IgD-negative memory B cell (primary cell): Measurements from ENCODE around the gene SLC22A5. TPM values are rescaled to one million over a fixed set of nuclear protein-coding genes. Genes with fewer than 3 reads are reported as not detected.

ENCODE experiments used
- H3K27ac Mint-ChIP-seq, 3 donors: one replicate each; pipeline ENCODE4 v1.8.0; 2020 to 2022; ENCODE audit warnings: mild to moderate bottlenecking in 3 of 3, mixed read lengths in 3 of 3, moderate library complexity in 1 of 3
- H3K27me3 Mint-ChIP-seq: one replicate; pipeline ENCODE4 v1.8.0; 2021; ENCODE audit warnings: mixed read lengths
- H3K36me3 Mint-ChIP-seq: one replicate; pipeline ENCODE4 v1.8.0; 2020; ENCODE audit warnings: mild to moderate bottlenecking, mixed read lengths
- H3K4me1 Mint-ChIP-seq, 3 donors: one replicate each; pipeline ENCODE4 v1.8.0; 2020 to 2022; ENCODE audit warnings: mixed read lengths in 3 of 3, mild to moderate bottlenecking in 1 of 3
- H3K4me3 Mint-ChIP-seq, 4 donors: one replicate each; pipeline ENCODE4 v1.8.0; 2020 to 2022; ENCODE audit warnings: mild to moderate bottlenecking in 4 of 4, mixed read lengths in 4 of 4, moderate library complexity in 3 of 4
- H3K9me3 Mint-ChIP-seq, 3 donors: one replicate each; pipeline ENCODE4 v1.8.0; 2020 to 2021; ENCODE audit warnings: mixed read lengths in 3 of 3, mild to moderate bottlenecking in 1 of 3
- polyA plus RNA-seq: library from polyadenylated mRNA; unstranded; fragments of 300-500 nt; fragmentation: Illumina TruSeq; gene quantifications from one replicate; pipeline ENCODE4 v1.2.3, GENCODE V29; 2021

SLC22A5 gene
- polyA plus RNA-seq: 1.9 TPM

- H3K36me3 Mint-ChIP-seq: peaks cover 2% of the 10 kb centered on the region
- peak within 1 kb of the TSS; percentile 75 to 92 (median 88) for H3K4me3 Mint-ChIP-seq
- H3K27me3 Mint-ChIP-seq: no peaks in the 10 kb centered on the region
- peaks cover 13 to 17% (median 16%) of the 10 kb centered on the region in 3 donors for H3K4me1 Mint-ChIP-seq
- peak within 1 kb of the TSS; percentile 49 to 86 (median 82) for H3K27ac Mint-ChIP-seq
- H3K9me3 Mint-ChIP-seq: no peaks in the 10 kb centered on the region
These were observed at the start of gene SLC22A5 for GRCh38 chr5:132369474-132370180. SLC22A5 (plus strand) TSS chr5:132369710; CDS start chr5:132369973, 263 bp downstream.

- Mint-ChIP-seq H3K4me3 (no peak overlapping the region), H3K27ac (no peak overlapping the region), H3K4me1 (peaks cover 0 to 2% (median 0%) of the 10 kb centered on the region in 3 donors), H3K9me3 (no peaks in the 10 kb centered on the region), H3K36me3 (peaks cover 1% of the 10 kb centered on the region), H3K27me3 (no peaks in the 10 kb centered on the region)
These were observed 49.5 kb upstream of the SLC22A5 start for GRCh38 chr5:132319975-132320374.

- Mint-ChIP-seq H3K4me1 (no peaks in the 10 kb centered on the region), H3K4me3 (no peak overlapping the region), H3K27ac (peak overlapping the region in 1 of 3 donors; percentile 28), H3K36me3 (peaks cover 3% of the 10 kb centered on the region), H3K27me3 (no peaks in the 10 kb centered on the region), H3K9me3 (no peaks in the 10 kb centered on the region)
These were observed 48.3 kb upstream of the SLC22A5 start for GRCh38 chr5:132321109-132321721.

GRCh38 chr5:132322266-132322665 lies 47.2 kb upstream of the SLC22A5 start:
- Mint-ChIP-seq H3K27me3 (no peaks in the 10 kb centered on the region), H3K36me3 (peaks cover 3% of the 10 kb centered on the region), H3K4me3 (no peak overlapping the region), H3K4me1 (no peaks in the 10 kb centered on the region), H3K9me3 (no peaks in the 10 kb centered on the region), H3K27ac (no peak overlapping the region)

GRCh38 chr5:132323202-132323601 lies 46.3 kb upstream of the SLC22A5 start:
- peaks cover 7% of the 10 kb centered on the region for H3K36me3 Mint-ChIP-seq
- no peaks in the 10 kb centered on the region for H3K9me3 Mint-ChIP-seq
- no peaks in the 10 kb centered on the region for H3K27me3 Mint-ChIP-seq
- H3K4me3 Mint-ChIP-seq: no peak overlapping the region
- no peaks in the 10 kb centered on the region for H3K4me1 Mint-ChIP-seq
- H3K27ac Mint-ChIP-seq: no peak overlapping the region

GRCh38 chr5:132325691-132326090 lies 43.8 kb upstream of the SLC22A5 start:
- Mint-ChIP-seq H3K36me3 (peaks cover 7% of the 10 kb centered on the region), H3K27me3 (no peaks in the 10 kb centered on the region), H3K4me3 (no peak overlapping the region), H3K27ac (no peak overlapping the region), H3K4me1 (no peaks in the 10 kb centered on the region), H3K9me3 (no peaks in the 10 kb centered on the region)

GRCh38 chr5:132327252-132327955 lies 42.1 kb upstream of the SLC22A5 start:
- no peak overlapping the region for H3K4me3 Mint-ChIP-seq
- no peaks in the 10 kb centered on the region for H3K4me1 Mint-ChIP-seq
- H3K9me3 Mint-ChIP-seq: no peaks in the 10 kb centered on the region
- H3K36me3 Mint-ChIP-seq: peaks cover 14% of the 10 kb centered on the region
- peak overlapping the region in 1 of 3 donors; percentile 62 for H3K27ac Mint-ChIP-seq
- H3K27me3 Mint-ChIP-seq: no peaks in the 10 kb centered on the region

GRCh38 chr5:132334812-132335211 lies 34.7 kb upstream of the SLC22A5 start:
- Mint-ChIP-seq H3K4me1 (peaks cover 6% of the 10 kb centered on the region in 3 donors), H3K36me3 (peaks cover 13% of the 10 kb centered on the region), H3K9me3 (no peaks in the 10 kb centered on the region), H3K27me3 (no peaks in the 10 kb centered on the region), H3K4me3 (no peak overlapping the region), H3K27ac (peak overlapping the region; percentile 10 to 82 (median 21))

GRCh38 chr5:132335402-132335801 lies 34.1 kb upstream of the SLC22A5 start:
- H3K36me3 Mint-ChIP-seq: peaks cover 15% of the 10 kb centered on the region
- no peak overlapping the region for H3K4me3 Mint-ChIP-seq
- no peaks in the 10 kb centered on the region for H3K27me3 Mint-ChIP-seq
- H3K9me3 Mint-ChIP-seq: no peaks in the 10 kb centered on the region
- H3K4me1 Mint-ChIP-seq: peaks cover 6 to 8% (median 6%) of the 10 kb centered on the region in 3 donors
- peak overlapping the region in 1 of 3 donors; percentile 95 for H3K27ac Mint-ChIP-seq

GRCh38 chr5:132339502-132339901 lies 30.0 kb upstream of the SLC22A5 start:
- Mint-ChIP-seq H3K36me3 (peaks cover 6% of the 10 kb centered on the region), H3K9me3 (no peaks in the 10 kb centered on the region), H3K4me1 (peaks cover 6 to 8% (median 7%) of the 10 kb centered on the region in 3 donors), H3K27ac (no peak overlapping the region), H3K27me3 (no peaks in the 10 kb centered on the region), H3K4me3 (no peak overlapping the region)

- H3K27ac Mint-ChIP-seq: no peak overlapping the region
- H3K4me3 Mint-ChIP-seq: no peak overlapping the region
- no peaks in the 10 kb centered on the region for H3K9me3 Mint-ChIP-seq
- peaks cover 7% of the 10 kb centered on the region for H3K36me3 Mint-ChIP-seq
- no peaks in the 10 kb centered on the region for H3K27me3 Mint-ChIP-seq
- peaks cover 0 to 2% (median 2%) of the 10 kb centered on the region in 3 donors for H3K4me1 Mint-ChIP-seq
These were observed 27.0 kb upstream of the SLC22A5 start for GRCh38 chr5:132342291-132343180.

GRCh38 chr5:132344775-132345514 lies 24.6 kb upstream of the SLC22A5 start:
- Mint-ChIP-seq H3K4me3 (no peak overlapping the region), H3K4me1 (peaks cover 0 to 2% (median 2%) of the 10 kb centered on the region in 3 donors), H3K9me3 (no peaks in the 10 kb centered on the region), H3K27ac (no peak overlapping the region), H3K36me3 (peaks cover 10% of the 10 kb centered on the region), H3K27me3 (no peaks in the 10 kb centered on the region)

GRCh38 chr5:132353486-132353995 lies 16.0 kb upstream of the SLC22A5 start:
- Mint-ChIP-seq H3K36me3 (peaks cover 10% of the 10 kb centered on the region), H3K9me3 (no peaks in the 10 kb centered on the region), H3K4me1 (peaks cover 8 to 9% (median 9%) of the 10 kb centered on the region in 3 donors), H3K27me3 (no peaks in the 10 kb centered on the region), H3K27ac (no peak overlapping the region), H3K4me3 (no peak overlapping the region)
